GM18867 (cell line): Measurements from ENCODE around the gene ZNF91.
"Not testable (repeated sequence)": the region's sequence is repeated elsewhere in the genome, so short reads cannot be mapped to it uniquely, and the experiment has no call there.

ENCODE experiments used
- ATAC-seq: cut with Tn5 transposase; IDR thresholded peaks from one replicate; pipeline ENCODE4 v1.9.1; 2021; ENCODE audit warnings: mild to moderate bottlenecking, moderate library complexity; ENCODE audit not compliant: unreplicated experiment

ZNF91 gene

DNA sequence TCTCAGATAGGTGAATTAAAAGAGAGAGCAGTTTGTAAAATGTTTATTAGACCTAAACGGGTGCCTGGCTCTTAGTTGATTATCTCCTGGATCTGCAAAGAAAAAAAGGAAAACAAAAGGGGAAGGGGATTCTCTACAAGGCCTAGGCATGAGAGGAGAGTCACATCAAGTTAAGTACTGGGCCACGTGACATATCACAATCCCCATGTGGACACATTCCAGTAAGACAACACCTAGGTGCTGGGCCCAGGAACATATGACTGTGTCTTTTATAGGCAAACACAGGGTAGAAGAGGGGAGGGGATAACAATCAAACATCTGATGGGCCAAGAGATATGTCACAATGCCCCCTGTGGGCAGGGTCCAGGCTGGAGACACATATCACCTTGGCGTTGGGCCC lies 4.2 kb upstream of the ZNF91 start:
- no peak for ATAC-seq

DNA sequence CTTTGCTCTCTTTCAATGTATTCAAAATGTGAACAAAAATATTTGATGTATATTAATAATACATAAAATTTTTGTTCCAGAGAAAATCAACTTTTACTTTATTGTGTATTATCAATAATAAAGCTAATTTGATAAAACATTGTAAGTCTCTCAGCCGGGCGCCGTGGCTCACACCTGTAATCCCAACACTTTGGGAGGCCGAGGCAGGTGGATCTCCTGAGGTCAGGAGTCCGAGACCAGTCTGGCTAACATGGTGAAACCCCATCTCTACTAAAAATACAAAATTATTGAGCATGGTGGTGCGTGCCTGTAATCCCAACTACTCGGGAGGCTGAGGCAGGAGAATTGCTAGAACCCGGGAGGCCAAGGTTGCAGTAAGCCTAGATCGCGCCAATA lies 449 bp upstream of the ZNF91 start:
- ATAC-seq = not testable (repeated sequence)

DNA sequence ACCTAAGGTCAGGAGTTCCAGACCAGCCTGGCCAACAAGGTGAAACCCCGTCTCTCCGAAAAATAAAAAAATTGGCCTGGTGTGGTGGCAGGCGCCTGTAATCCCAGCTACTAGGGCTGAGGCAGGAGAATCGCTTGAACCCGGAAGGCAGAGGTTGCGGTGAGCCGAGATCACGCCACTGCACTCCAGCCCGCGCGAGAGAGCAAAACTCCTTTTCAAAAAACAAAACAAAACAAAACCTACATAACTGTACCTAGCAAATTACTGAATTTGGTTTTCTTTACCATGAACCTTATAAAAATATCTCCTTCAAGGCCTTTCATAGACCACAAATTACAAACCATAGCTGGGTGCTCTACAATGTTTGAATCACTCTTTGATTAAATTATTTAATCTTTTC lies 760 bp downstream of the ZNF91 start:
- no peak for ATAC-seq

DNA sequence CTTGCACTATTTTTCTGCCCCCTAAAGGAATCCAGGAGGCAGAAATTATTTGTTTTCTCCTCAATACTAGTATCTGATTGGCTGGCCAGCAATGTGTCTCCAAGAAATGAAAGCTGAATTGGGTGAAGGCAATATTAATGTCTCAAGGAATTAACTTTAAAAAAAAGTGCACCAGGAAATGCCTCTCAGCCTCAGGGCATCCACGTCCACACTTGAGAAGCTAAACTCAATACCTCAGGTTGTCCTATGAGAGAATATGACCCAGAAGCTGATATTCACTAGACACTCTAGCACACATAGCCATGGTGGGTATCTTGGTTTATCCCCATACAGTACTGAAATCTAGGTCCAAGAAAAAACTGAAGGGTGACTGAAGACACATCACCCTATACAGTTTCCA lies 2.1 kb downstream of the ZNF91 start:
- ATAC-seq = no peak

DNA sequence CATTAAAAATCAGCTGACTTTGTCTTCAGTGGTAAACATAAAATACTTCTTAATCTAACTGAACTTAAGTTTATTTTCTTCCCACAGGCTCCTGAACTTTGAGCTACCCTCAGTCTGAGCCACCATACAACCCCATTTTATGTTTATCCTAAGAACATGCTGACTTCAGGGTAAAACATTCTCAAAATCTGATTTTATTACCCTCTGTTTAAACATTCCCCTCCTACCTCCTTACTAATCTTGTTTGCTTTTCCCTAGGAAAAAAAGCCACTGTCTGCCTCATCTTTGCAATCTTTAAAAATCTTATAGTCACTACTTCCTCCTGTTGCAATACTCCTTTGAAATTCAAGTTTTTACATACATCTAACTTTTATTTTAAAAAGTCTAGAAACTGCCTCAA lies 4.0 kb downstream of the ZNF91 start:
- ATAC-seq = no peak

DNA sequence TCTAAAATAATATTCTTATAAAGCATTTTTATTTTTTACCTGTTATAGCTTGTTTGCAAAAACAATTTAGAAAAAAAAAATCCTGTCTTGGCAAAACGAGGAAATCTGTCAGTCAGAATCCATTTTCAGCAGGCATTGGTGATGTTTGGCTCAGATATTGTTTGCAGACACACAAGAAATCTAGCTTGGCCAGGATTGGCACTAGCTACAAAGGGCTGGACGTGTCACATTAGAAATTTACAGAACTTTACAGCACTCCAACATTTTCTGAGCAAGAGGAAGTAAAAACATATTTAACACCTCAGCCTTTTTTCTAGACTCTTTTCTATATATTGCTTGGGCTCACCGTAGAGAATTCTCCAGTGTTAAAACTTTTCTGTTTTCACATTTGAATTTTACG lies 9.9 kb downstream of the ZNF91 start:
- no peak for ATAC-seq

DNA sequence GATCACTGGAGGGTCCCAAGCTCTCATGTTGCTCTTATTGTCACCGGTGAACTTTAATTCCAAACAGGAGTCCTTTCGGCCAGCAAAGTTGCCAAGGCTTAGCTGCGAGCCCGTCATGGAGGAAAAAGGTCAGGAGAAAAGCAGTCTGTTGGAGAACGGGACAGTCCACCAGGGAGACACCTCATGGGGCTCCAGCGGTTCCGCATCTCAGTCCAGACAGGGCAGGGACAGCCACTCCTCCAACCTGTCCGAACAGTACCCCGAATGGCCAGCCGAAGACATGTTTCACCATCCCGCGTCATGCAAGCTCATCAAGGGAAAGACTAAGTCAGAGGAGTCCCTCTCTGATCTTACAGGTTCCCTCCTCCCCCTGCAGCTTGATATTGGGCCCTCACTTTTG lies 10.4 kb downstream of the ZNF91 start:
- no peak for ATAC-seq

DNA sequence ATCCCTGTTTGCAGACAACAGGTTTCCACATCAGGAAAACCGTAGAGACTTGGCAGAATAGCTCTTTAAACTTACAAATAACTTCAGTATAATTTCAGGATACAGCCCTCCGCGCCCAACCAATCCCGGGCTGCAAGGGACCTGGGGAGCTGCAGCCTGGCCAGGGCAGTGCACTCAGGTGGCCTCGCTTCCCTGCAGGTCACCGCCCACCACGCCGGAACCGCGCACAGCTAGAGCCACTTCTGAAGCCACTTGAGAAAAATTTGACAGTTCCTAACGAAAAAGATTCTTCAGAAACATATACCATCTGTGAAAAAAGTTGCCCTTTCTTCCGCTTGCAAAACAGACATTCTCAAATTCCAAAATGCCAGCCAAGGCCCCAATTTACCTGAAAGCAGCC lies 11.1 kb downstream of the ZNF91 start:
- no peak for ATAC-seq

DNA sequence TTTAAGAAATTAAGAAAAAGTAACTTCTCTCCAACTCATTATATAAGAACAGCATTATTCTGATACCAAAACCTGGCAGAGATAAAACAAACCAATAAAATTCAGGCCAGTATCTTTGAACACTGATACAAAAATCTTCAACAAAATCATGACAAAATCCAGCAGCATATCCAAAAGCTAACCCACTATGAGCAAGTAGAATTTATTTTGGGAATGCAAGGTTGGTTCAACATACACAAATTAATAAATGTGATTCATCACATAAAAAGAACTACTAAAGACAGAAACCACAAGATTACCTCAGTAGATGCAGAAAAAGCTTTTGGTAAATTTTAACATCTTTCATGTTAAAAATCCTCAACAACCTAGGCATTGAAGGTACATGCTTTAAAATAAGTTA lies 12.3 kb downstream of the ZNF91 start:
- no peak for ATAC-seq

DNA sequence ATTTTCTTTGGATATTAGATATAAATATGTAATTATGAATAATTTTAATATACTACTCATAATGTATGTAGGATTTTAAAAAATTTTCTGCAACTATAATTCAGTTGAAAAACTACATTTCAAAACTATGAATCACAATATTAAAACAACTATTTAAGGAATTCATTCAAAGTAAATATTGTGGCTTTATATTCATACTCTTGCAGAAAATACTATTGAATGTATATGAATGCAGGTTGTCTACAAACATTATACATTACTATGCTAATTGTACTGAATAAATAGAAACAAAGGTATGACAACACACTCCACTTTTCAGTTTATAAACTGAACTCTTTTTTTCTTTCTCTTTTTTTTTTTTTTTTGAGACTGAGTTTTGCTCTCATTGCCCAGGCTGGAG lies 14.2 kb downstream of the ZNF91 start:
- ATAC-seq = no peak

DNA sequence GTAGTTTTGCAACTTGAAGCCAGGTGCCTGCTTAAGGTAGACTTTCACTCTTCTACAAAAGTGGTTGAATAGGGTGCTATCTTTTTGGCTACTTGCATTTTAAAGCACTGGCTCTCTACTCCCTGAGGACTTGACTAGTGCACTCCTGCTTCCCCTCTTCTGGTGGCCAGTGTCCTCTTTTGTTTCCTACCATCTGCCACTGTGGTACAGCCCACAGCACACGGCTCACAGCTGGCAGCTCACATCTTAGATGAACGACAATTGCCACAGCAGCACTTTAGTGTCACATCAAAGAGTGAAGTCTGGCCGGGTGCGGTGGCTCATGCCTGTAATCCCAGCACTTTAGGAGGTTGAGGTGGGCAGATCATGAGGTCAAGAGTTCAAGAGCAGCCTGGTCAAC lies 15.6 kb downstream of the ZNF91 start:
- ATAC-seq = not testable (repeated sequence)

DNA sequence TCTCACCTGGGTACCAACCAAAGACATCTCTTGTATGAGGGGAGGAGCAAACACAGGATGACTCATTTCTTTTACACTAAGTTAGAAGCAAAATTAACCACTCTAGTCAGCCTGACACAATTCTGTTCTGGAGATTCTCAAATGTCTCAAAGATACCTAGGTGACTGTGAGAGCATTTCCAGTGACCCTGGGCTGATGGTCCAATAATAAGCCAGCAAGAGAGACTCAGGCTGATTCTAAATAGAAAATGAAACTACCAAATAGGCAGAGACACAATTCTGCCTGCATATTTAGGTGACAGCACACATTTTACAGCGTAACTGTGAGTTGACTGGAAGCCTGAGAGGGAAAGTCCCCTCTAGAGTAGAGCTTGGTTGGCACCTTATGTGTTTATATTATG lies 16.3 kb downstream of the ZNF91 start:
- no peak for ATAC-seq

DNA sequence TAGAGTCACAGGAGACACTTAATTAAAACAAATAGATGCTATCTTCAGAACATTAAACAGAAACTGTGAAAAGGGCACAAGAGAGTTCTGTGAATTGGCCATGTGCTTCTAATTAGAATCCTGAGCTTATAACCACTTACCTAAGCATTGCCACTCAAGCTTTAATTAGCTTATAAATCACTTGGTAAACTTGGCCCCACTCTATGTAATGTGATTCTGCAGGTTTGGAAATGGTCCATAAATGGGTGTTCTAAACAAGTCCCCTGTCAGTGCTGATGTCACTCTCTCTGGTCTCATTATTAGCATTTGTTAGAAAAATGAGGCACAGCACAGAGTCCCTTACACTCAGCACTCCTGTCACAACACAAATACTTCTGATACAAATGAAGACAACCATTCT lies 18.0 kb downstream of the ZNF91 start:
- no peak for ATAC-seq

DNA sequence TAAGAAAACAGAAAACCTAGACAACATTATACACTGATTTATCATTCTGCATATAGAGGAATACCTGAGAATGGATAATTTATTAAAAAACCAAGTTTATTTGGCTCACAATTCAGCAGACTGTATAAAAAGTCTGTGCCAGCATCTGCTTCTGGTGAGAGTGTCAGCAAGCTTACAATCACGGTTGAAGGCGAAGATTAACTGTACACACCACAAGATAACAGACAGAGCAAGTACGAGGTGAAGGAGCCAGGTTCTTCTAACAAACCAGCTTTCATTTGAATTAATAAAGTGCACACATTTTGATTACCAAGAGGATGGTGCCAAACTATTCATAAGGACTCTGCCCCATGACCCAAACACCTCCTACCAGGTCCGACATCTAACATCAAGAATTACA lies 28.8 kb downstream of the ZNF91 start:
- ATAC-seq = no peak

DNA sequence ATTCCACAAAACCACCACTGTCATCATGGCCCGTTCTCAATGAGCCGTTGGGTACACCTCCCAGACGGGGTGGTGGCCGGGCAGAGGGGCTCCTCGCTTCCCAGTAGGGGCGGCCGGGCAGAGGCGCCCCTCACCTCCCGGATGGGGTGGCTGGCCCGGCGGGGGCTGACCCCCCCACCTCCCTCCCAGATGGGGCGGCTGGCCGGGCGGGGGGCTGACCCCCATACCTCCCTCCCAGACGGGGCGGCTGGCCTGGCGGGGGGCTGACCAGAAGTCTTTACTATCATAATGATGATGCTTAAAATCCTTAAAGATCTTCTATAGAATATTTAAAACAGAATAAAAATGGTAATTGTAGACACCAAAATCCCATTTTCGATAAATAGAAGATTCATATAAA lies 29.2 kb downstream of the ZNF91 start:
- ATAC-seq = not testable (repeated sequence)

DNA sequence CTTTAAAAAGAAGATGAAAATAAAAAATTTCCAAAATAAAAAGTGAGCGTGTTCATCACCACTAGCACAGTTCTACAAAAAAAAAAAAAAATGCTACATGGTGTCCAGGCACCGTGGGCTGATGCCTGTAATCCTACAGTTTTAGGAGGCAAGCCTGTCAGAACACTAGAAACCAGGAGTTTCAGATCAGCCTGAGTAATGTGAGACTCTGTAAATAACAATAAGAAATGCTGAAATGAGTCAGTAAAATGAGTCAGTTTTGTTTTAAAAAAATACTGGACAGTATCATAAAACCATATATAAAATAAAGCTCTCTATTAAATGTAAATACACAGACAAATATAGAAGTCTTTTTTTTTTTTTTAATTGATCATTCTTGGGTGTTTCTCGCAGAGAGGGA lies 30.0 kb downstream of the ZNF91 start:
- no peak for ATAC-seq

DNA sequence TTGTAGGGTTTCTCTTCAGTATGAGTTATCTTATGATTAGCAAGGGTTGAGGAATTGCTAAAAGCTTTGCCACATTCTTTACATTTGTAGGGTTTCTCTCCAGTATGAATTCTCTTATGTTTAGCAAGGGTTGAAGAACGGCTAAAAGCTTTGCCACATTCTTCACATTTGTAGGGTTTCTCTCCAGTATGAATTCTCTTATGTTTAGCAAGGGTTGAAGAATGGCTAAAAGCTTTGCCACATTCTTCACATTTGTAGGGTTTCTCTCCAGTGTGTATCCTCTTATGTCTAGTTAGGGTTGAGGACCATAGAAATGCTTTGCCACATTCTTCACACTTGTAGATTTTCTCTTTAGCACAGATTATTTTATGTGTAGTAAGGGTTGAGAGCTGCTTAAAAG lies 33.4 kb downstream of the ZNF91 start:
- ATAC-seq = not testable (repeated sequence)

DNA sequence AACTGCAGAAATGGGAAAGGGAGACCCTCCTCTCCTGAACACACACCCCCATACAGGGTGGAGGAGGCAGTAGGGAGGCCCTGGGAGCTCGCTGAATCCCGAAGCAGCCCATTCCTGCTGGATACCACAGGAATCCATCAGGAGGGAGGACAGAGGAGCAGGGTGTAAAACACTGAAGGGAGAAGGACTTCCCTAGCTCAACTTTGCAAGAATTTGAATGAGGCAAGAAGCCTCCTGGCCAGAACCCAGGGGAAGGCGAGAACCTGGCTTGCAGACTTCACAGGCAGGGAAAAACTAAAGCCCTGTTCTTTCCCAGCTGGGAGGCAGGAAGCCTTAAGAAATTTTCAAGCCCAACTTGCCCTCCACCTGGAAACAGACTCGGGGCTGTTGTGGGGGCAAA lies 43.5 kb downstream of the ZNF91 start:
- ATAC-seq = no peak

DNA sequence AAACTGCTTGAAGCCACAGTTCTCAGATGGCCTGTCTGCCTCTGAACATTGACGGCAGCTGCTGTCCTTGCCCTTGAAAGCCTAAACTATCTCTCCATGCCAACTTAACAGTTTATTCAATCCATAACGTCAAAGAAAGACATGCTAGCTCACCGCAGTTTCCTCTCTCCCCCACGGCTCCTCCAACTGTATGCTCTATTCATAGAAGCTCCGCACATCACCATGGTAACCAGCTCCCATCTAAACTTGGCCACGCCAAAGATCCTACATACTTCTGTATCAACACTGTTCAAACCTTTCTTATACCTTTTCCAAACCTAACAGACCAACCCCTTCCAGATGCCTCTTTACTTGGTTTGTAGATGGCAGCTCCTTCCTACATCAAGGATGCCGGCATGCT lies 48.6 kb downstream of the ZNF91 start:
- ATAC-seq = no peak

DNA sequence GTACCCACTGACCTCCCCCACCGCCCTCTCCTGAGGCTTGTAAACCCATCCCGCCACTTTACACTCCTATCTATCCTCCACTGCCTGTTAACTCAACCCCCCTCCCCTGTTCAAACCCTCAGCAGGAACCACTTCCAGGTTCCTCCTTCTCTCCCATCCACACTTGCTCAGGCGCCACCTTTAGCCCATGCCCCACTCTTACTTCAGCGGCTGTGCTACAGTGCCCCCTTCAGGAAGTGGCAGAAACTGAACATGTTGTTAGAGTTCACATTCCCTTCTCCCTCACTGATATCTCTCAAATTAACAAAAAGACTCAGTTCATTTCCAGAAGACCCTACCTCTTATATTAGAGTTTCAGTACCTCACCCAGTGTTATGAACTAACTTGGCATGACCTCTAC lies 49.4 kb downstream of the ZNF91 start:
- ATAC-seq = no peak

DNA sequence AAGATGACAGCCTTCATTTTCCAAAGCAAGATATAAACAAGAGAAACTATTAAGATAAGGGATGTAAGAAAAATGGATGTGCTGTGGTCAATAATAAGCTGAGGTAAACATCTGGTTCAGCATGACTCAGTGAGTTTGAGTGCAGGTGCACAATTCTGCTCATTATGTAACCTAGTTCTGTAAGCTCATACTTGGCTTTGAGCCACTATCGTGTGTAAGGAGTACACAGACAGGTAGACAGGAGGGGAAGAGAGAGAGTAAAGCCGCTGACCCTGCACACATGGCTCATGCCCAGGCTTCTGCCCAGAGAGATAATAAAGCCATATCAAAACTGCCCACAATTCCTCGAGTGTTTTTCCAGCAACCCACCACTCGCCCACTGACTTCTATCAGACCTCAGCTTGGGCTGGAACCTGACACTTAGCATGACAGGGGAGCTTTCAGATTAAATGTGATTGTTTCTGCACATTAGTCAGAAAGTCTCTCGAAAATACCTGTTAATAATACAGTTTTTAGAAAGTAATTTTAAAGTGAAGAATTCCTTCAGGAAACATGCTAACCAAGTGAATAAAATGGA lies 51.7 kb downstream of the ZNF91 start:
- ATAC-seq = no peak

DNA sequence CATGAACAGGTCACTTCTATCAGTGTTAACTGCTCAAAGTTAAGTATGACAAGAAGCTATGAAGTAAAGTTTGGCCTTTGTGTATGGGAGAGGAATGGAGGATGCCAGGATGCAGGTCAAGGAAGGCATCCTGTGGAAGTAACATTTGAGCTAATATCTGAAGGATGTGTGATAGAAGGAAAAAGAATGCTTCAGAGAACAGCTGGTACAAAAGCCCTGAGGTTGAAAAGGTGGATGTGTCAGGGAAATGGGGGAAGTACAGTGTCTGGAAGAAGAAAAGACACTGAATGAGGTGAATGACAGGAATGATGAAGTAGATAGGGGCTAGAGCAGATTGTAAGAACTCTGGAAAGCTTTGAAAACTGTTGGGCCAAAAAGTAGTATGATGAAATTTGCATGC lies 67.1 kb downstream of the ZNF91 start:
- no peak for ATAC-seq

DNA sequence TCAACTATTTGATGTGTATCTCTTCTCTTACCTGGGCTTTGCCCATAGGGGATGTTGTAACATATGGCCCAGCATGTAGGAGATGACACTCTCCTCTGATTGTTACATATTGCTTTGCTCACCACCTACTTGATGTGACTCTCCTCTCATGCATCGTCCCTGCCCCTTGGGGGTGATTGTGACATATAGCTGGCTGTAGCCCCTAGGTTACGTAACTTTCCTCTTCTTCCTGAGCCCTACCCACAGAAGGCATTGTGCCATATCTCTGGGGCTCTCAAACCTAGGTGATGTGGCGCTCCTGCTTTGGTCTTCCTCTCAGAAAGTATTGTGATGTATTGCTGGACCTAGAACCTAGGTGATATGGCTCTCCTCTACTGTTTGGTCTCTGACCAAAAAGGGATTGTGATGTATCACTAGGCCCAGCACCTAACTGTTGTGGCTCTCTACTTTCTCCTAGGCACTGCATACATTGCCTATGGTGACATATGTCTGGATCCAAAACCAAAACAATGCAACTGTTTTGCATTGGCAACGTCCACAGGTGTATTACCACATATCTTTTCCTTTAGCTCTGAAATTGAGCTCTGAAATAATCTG lies 73.2 kb downstream of the ZNF91 start:
- no peak for ATAC-seq
